IPS DF 4.7 (cell line): Measurements from ENCODE around the gene MFSD2B.

Source experiments
- DNase-seq: peaks from one replicate; pipeline ENCODE4 v3.0.0-alpha.2; 2013; ENCODE audit warnings: low spot score; ENCODE audit errors: extremely low read depth

The MFSD2B gene

GRCh38 chr2:24050041-24050979 is 40.4 kb downstream of the MFSD2B start:
- no peak for DNase-seq

DNA sequence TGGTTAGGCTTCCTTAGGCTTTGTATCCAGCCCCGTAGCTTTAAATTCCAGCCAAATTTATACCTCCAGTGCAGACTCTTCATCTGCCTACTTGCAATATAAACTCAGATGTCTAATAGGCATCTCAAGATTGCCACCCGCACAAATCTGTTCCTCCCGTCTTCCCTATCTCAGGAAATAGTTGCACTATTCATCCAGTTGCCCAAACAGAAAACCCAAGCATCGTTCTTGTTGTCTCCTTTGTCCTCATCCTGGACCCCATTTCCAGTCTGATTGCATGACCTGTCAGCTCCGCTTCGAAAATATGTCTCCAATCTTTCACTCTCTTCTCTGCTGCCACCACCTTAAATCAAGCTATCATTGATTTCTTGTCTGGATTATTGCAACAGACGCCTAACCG is 41.9 kb downstream of the MFSD2B start:
- no peak for DNase-seq

DNA sequence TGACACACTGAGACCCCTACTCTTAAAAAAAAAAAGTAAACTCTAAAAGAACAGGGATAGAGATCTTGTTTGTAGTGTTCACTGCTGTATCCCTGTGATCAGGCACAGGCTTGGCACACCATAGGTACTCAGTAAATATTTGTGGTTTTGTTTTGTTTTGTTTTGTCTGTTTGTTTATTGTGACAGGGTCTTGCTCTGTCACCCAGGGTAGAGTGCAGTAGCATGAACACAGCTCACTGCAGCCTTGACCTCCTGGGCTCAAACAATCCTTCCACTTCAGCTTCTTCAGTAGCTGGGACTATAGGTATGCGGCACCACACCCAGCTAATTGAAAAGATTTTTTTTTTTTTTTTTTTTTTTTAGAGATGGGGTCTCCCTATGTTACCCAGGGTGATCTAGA is 43.1 kb downstream of the MFSD2B start:
- DNase-seq = no peak

DNA sequence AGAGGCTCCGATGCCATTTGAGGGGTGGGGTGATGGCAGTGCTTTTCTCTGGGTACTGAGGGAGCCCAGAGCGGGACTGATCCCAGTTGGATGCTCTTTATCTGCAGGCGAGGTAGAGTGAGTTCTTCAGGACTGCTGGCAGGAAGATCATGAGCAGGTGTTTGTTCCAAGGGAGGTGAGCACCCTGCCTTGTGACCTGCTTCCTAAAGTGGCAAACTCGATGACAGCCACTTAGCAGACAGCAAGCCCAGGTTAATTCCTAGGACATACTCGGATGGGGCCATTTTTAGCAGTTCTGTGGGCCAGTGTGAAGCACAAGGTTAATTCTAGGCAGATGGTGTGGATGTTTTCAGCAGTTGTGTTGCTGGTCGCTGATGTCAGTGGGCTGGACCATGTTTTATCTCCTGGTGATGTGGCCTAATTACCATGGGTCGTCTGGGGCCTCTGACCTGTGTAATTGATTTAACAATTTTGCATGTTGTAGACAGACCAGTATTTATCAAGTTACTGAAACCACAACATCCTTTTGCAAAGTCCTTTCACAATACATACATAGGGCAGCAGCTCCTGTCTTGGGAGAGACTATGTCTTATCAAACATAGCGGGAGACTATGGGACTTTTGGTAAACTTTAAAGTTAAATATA is 44.6 kb downstream of the MFSD2B start:
- DNase-seq = no peak

GRCh38 chr2:24055750-24056149 is 45.9 kb downstream of the MFSD2B start:
- no peak for DNase-seq

DNA sequence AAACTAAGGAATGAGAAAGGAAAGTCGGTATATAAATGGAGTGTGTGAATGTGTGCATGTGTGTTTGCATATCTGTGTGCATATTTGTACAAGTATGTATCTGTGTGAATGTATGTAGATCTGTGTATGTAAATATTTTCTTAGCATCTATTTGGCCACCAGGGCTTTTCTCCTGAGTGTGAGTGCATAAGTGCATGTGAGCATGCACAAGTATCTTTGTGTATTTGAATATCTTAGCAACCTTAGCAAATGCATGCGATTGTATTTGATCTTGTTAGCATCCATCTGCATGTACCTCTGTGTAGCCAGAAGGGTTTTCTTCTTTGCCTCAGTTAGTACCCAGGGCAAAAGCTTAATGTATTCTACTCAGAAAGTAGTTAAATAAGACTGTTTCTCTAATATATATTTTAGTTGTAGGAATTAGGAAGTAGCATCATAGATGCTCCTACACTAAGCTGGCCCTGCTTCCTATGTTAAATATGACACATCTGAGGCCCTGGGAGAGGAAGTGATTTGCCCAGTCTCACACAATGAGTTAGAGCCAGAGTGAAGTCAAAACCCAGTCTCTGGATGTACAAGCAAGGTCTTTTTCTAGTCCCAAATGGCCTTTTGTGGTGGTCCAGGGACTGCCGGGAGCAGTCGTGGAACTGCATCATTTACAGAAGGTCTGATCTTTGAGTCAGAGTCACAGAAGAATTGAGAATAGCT is 48.8 kb downstream of the MFSD2B start:
- no peak for DNase-seq

- no peak for DNase-seq
Measured at GRCh38 chr2:24065341-24065740, 55.5 kb downstream of the MFSD2B start.

- no peak for DNase-seq
Measured at GRCh38 chr2:24072259-24072658, 62.4 kb downstream of the MFSD2B start.

DNA sequence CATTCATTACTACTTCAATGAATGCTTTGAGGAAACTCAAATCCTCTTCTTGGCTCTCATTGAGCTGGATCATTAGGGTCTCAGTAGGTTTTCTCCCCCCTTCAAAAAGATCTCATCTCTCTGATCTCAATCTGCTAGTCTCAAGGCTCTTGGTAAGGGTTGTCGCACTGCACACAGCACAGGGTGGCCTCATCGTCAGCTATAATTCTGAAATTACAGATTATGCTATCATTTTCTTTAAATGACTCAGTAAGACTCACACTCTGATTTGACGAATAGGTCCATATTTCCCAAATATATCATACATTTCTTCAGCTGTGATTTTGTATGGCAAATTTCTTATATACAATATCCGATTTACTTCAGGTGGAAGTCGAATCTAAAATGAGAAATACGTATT is 63.9 kb downstream of the MFSD2B start:
- no peak for DNase-seq

DNA sequence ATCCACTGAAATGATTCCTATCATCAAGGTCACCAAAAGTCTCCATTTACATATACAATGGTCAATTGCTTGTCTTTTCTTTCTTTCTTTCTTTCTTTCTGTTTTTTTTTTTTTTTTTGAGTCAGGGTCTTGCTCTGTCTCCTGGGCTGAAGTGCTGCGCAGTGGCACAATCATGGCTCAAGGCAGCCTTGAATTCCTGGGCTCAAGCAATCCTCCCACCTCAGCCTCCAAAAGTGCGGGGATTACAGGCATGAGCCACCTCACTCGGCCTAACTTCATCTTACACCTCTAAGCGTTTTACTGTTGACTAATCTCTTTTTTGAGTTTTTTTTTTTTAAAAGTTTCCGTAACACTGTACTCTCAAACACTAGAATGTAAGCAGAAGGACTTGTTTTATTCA is 65.4 kb downstream of the MFSD2B start:
- no peak for DNase-seq
